IMR-90 (cell line): ENCODE results near the gene SELENOM. TPM values are rescaled to one million over a fixed set of nuclear protein-coding genes. Genes with fewer than 3 reads are reported as not detected.

ENCODE experiments used
- ATAC-seq: fragments of 200-7000 bp; cut with Tn5 transposase; 2 replicates; pipeline ENCODE4 v1.9.1; 2020; ENCODE audit warnings: low read depth, mild to moderate bottlenecking, moderate library complexity
- BruUV-seq: library from RNA; stranded (reverse); fragments of 400-500 nt; replicated peaks from 2 replicates; lab custom pipeline; 2021; lab: Mats Ljungman, UMichigan
- CTCF ChIA-PET: fragments of 300-600 bp; formaldehyde crosslinking; extraction: SDS; loops from one replicate; lab custom pipeline; 2021; ENCODE audit warnings: antibody characterized with exemption; lab: Yijun Ruan, JAX
- POLR2A ChIA-PET: fragments of 300-600 bp; sonication (Branson Sonifier 250); formaldehyde crosslinking; loops from one replicate; lab custom pipeline; 2022; ENCODE audit warnings: antibody characterized with exemption; ENCODE audit not compliant: unreplicated experiment; lab: Charles Lee
- DNase-seq: peaks from one replicate; pipeline ENCODE4 v3.0.0; 2013
- H2AFZ ChIP-seq: replicated peaks from 2 replicates; pipeline ENCODE3; 2013; ENCODE audit warnings: low read length, mild to moderate bottlenecking; ENCODE audit not compliant: poor library complexity
- H2AK5ac ChIP-seq: 2 replicates; pipeline ENCODE4 v1.6.1; 2013; ENCODE audit warnings: low read depth, low read length, inconsistent platforms
- H2AK9ac ChIP-seq: replicated peaks from 2 replicates; pipeline ENCODE3; 2013; ENCODE audit warnings: mild to moderate bottlenecking, low read depth, low read length, moderate library complexity; ENCODE audit not compliant: poor library complexity
- H2BK120ac ChIP-seq: 2 replicates; pipeline ENCODE4 v1.6.1; 2013; ENCODE audit warnings: low read depth, low read length, inconsistent platforms
- H2BK15ac ChIP-seq: 3 replicates; pipeline ENCODE4 v1.6.1; 2013; ENCODE audit warnings: low read depth, low read length, inconsistent platforms
- H2BK20ac ChIP-seq: 2 replicates; pipeline ENCODE4 v1.6.1; 2013; ENCODE audit warnings: low read depth, mild to moderate bottlenecking, inconsistent platforms, low read length, moderate library complexity
- H2BK5ac ChIP-seq: 2 replicates; pipeline ENCODE4 v1.6.1; 2013; ENCODE audit warnings: mild to moderate bottlenecking, low read depth, low read length, inconsistent platforms; ENCODE audit not compliant: poor library complexity, severe bottlenecking
- H3K14ac ChIP-seq: replicated peaks from 2 replicates; pipeline ENCODE4 v1.6.1; 2013; ENCODE audit warnings: low read depth, low read length, inconsistent platforms
- H3K18ac ChIP-seq: 2 replicates; pipeline ENCODE4 v1.6.1; 2013; ENCODE audit warnings: low read depth, low read length, control low read depth
- H3K23ac ChIP-seq: 2 replicates; pipeline ENCODE4 v1.6.1; 2013; ENCODE audit warnings: low read depth, low read length, inconsistent platforms
- H3K27ac ChIP-seq: 2 replicates; pipeline ENCODE4 v1.5.1; 2013; ENCODE audit warnings: mild to moderate bottlenecking, control low read depth, low read length; ENCODE audit not compliant: insufficient read depth
- H3K27me3 ChIP-seq: 2 replicates; pipeline ENCODE4 v1.6.1; 2013; ENCODE audit warnings: low read length; ENCODE audit not compliant: control insufficient read depth, insufficient read depth
- H3K36me3 ChIP-seq: 2 replicates; pipeline ENCODE4 v1.6.1; 2013; ENCODE audit warnings: low read length, mixed read lengths; ENCODE audit not compliant: control insufficient read depth, insufficient read depth
- H3K4ac ChIP-seq: 2 replicates; pipeline ENCODE4 v1.6.1; 2013; ENCODE audit warnings: low read depth, low read length, inconsistent platforms
- H3K4me1 ChIP-seq: 2 replicates; pipeline ENCODE4 v1.6.1; 2013; ENCODE audit warnings: low read length, mixed read lengths; ENCODE audit not compliant: control insufficient read depth, insufficient read depth
- H3K4me2 ChIP-seq: 2 replicates; pipeline ENCODE4 v1.6.1; 2013; ENCODE audit warnings: low read depth, mild to moderate bottlenecking, control low read depth, low read length, moderate library complexity
- H3K4me3 ChIP-seq: 2 replicates; pipeline ENCODE4 v1.5.1; 2013; ENCODE audit warnings: low read depth, mild to moderate bottlenecking, control low read depth, low read length, moderate library complexity; ENCODE audit not compliant: insufficient read depth
- H3K56ac ChIP-seq: 2 replicates; pipeline ENCODE4 v1.6.1; 2013; ENCODE audit warnings: low read length, inconsistent platforms; ENCODE audit not compliant: insufficient read depth; ENCODE audit errors: extremely low read depth
- H3K79me1 ChIP-seq, 2 experiments: 2 replicates each; pipeline ENCODE4 v1.6.1; 2013; ENCODE audit warnings: low read length in 2 of 2, inconsistent platforms in 1 of 2, low read depth in 1 of 2
- H3K9ac ChIP-seq: 2 replicates; pipeline ENCODE4 v1.6.1; 2013; ENCODE audit warnings: low read depth, low read length, control low read depth
- H3K9me1 ChIP-seq: 2 replicates; pipeline ENCODE4 v1.6.1; 2013; ENCODE audit warnings: low read length, inconsistent platforms; ENCODE audit not compliant: insufficient read depth
- H3K9me3 ChIP-seq: 2 replicates; pipeline ENCODE4 v1.6.1; 2013; ENCODE audit warnings: low read length; ENCODE audit not compliant: control insufficient read depth, insufficient read depth
- H4K20me1 ChIP-seq: 2 replicates; pipeline ENCODE4 v1.6.1; 2013; ENCODE audit warnings: low read length, inconsistent platforms; ENCODE audit not compliant: insufficient read depth
- H4K5ac ChIP-seq: 2 replicates; pipeline ENCODE4 v1.6.1; 2013; ENCODE audit warnings: mild to moderate bottlenecking, low read depth, low read length, control low read depth
- H4K8ac ChIP-seq, 2 experiments: 2 replicates each; pipeline ENCODE4 v1.6.1; 2013; ENCODE audit warnings: low read depth in 2 of 2, low read length in 2 of 2, control low read depth in 1 of 2, inconsistent platforms in 1 of 2
- H4K91ac ChIP-seq: 2 replicates; pipeline ENCODE4 v1.6.1; 2013; ENCODE audit warnings: low read depth, low read length, inconsistent platforms; ENCODE audit not compliant: insufficient read depth
- CEBPB ChIP-seq: IDR thresholded peaks from 2 replicates; pipeline ENCODE4 v1.6.1; 2012; ENCODE audit warnings: low read depth, low read length, improper control_type of control experiment
- CHD1 ChIP-seq: IDR thresholded peaks from 2 replicates; pipeline ENCODE4 v1.6.1; 2012; ENCODE audit warnings: low read depth, low read length, improper control_type of control experiment
- NFE2L2 ChIP-seq: fragments of 150-350 bp; IDR thresholded peaks from 2 replicates; pipeline ENCODE4 v1.6.1; 2016; ENCODE audit warnings: low read depth, mild to moderate bottlenecking, low read length
- POLR2A ChIP-seq: IDR thresholded peaks from 2 replicates; pipeline ENCODE4 v1.6.1; 2012; ENCODE audit warnings: mild to moderate bottlenecking, low read depth, low read length
- RAD21 ChIP-seq: IDR thresholded peaks from 2 replicates; pipeline ENCODE4 v1.6.1; 2012; ENCODE audit warnings: low read length, improper control_type of control experiment
- RCOR1 ChIP-seq: IDR thresholded peaks from 2 replicates; pipeline ENCODE4 v1.6.1; 2012; ENCODE audit warnings: mild to moderate bottlenecking, low read length, improper control_type of control experiment; ENCODE audit not compliant: insufficient replicate concordance
- SMC3 ChIP-seq: fragments of 150-350 bp; IDR thresholded peaks from 2 replicates; pipeline ENCODE4 v1.6.1; 2016; ENCODE audit warnings: low read depth, mild to moderate bottlenecking, antibody characterized with exemption, low read length, moderate library complexity
- WGBS, 2 experiments: methylation state at CpG; one replicate each; pipeline versions ENCODE4 v1.1.5 to v1.1.7; 2013; ENCODE audit warnings: missing lambda C conversion rate in 2 of 2; ENCODE audit not compliant: insufficient read length in 1 of 2; ENCODE audit errors: extremely low coverage in 2 of 2; 5-methylcytosine and 5-hydroxymethylcytosine counted together
- dilution Hi-C: fragments of 300-500 bp; cut with HindIII; formaldehyde crosslinking; loops from one replicate; pipeline ENCODE4 v1.14.3; 2018; ENCODE audit warnings: low sequenced_read_pairs; ENCODE audit not compliant: unreplicated experiment
- in situ Hi-C: fragments of 300-500 bp; cut with MboI; formaldehyde crosslinking; loops from 3 replicates; pipeline ENCODE4 v1.14.3; 2019; ENCODE audit warnings: low sequenced_read_pairs, inconsistent platforms, mixed read lengths
- intact Hi-C: fragments of 100-400 bp; cut with micrococcal nuclease; formaldehyde crosslinking; loops from 2 replicates; pipeline ENCODE4 v1.10.0; 2022
- polyA plus RNA-seq, 3 experiments: library from polyadenylated mRNA; depleted of rRNA; stranded (reverse); fragments of >200 nt; gene quantifications; 2 replicates each; pipeline ENCODE4 v1.2.3, GENCODE V29; 2012; ENCODE audit warnings: low replicate concordance in 1 of 3
- total RNA-seq: library from RNA; depleted of rRNA; stranded (reverse); fragments of >200 nt; gene quantifications from 2 replicates; pipeline ENCODE4 v1.2.3, GENCODE V29; 2012
- TF ChIP-seq, protein P1 (sequence below): fragments of 150-350 bp; IDR thresholded peaks from 2 replicates; pipeline ENCODE4 v1.6.1; 2017; ENCODE audit warnings: mild to moderate bottlenecking, antibody characterized with exemption, low read length, low read depth
- TF ChIP-seq, protein P2 (sequence below): conservative IDR thresholded peaks from 2 replicates; pipeline ENCODE4 v1.5.1; 2012; ENCODE audit warnings: mild to moderate bottlenecking, low read depth, low read length, improper control_type of control experiment

The SELENOM gene
- total and polyA plus RNA-seq, 2 of the 4 experiments (the other 2 are of a cell fraction), result 46.2 to 270 TPM

- Histone ChIP-seq H3K27me3 (no peaks in the 10 kb centered on the region), H3K9me3 (no peaks in the 10 kb centered on the region), H2BK120ac (no peak overlapping the region), H2BK20ac (no peak overlapping the region; the same call in 1 of the 2 replicates), H3K79me1 (0 out of 4 replicates have a peak, but pooled peaks cover 0 to 4% of the 10 kb centered on the region in 2 experiments), H4K20me1 (no peaks in the 10 kb centered on the region), H3K23ac (no peak overlapping the region), H4K91ac (no peak overlapping the region), H3K14ac (no peak overlapping the region), H2AFZ (no peak overlapping the region), H2BK5ac (no peak overlapping the region), H3K18ac (no peak overlapping the region), H2AK5ac (no peak overlapping the region), H3K4me2 (no peak overlapping the region), H3K4me3 (no peak overlapping the region), H2BK15ac (no peak overlapping the region), H3K27ac (no peak overlapping the region), H4K8ac (no peak overlapping the region), H3K4me1 (peaks cover 10% of the 10 kb centered on the region), H3K9me1 (peaks cover 6% of the 10 kb centered on the region), H3K56ac (no peak overlapping the region), H3K9ac (no peak overlapping the region), H2AK9ac (no peak overlapping the region), H4K5ac (no peak overlapping the region), H3K4ac (no peak overlapping the region), H3K36me3 (no peaks in the 10 kb centered on the region)
- dilution Hi-C loops, result no loop called here
- WGBS, 2 experiments, result no CpG with 5 or more reads among the region's 3 CpGs
- ChIA-PET CTCF (interaction anchor here (0.6 to 1.0 kb wide), 2 partner anchors 9 to 471 kb away, joined by 3 read pairs; no protein-coding TSS in a partner anchor), POLR2A (no interaction called here)
- ATAC-seq, result no peak
- in situ Hi-C loops, result no loop called here
- TF ChIP-seq POLR2A (no peak), NFE2L2 (no peak), SMC3 (no peak), CHD1 (no peak), RCOR1 (no peak), CEBPB (no peak), RAD21 (0 out of 2 replicates have a peak, but pooled peaks have one; percentile 3)
- TF ChIP-seq, protein P1, sequence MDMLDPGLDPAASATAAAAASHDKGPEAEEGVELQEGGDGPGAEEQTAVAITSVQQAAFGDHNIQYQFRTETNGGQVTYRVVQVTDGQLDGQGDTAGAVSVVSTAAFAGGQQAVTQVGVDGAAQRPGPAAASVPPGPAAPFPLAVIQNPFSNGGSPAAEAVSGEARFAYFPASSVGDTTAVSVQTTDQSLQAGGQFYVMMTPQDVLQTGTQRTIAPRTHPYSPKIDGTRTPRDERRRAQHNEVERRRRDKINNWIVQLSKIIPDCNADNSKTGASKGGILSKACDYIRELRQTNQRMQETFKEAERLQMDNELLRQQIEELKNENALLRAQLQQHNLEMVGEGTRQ, result no peak
- TF ChIP-seq, protein P2, sequence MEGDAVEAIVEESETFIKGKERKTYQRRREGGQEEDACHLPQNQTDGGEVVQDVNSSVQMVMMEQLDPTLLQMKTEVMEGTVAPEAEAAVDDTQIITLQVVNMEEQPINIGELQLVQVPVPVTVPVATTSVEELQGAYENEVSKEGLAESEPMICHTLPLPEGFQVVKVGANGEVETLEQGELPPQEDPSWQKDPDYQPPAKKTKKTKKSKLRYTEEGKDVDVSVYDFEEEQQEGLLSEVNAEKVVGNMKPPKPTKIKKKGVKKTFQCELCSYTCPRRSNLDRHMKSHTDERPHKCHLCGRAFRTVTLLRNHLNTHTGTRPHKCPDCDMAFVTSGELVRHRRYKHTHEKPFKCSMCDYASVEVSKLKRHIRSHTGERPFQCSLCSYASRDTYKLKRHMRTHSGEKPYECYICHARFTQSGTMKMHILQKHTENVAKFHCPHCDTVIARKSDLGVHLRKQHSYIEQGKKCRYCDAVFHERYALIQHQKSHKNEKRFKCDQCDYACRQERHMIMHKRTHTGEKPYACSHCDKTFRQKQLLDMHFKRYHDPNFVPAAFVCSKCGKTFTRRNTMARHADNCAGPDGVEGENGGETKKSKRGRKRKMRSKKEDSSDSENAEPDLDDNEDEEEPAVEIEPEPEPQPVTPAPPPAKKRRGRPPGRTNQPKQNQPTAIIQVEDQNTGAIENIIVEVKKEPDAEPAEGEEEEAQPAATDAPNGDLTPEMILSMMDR, result peak; percentile 28; the same call in 1 of the 2 replicates
- intact Hi-C loops, result no loop called here
- no TSS peak for BruUV-seq
- DNase-seq, result no peak
Measured at GRCh38 chr22:31150615-31151014, 43.2 kb upstream of the SELENOM start.
